Panc1 (cell line): ENCODE data around the gene HEXD. TPM values are rescaled to one million over a fixed set of nuclear protein-coding genes. Genes with fewer than 3 reads are reported as not detected.

Experiments
- ATAC-seq: fragments of 200-7000 bp; cut with Tn5 transposase; 2 replicates; pipeline ENCODE4 v1.9.1; 2020; ENCODE audit warnings: mild to moderate bottlenecking, moderate library complexity
- BruUV-seq: library from RNA; stranded (reverse); fragments of 400-500 nt; replicated peaks from 2 replicates; lab custom pipeline; 2021; lab: Mats Ljungman, UMichigan
- CTCF ChIA-PET: fragments of 300-600 bp; sonication (Branson Sonifier 250); formaldehyde crosslinking; loops from one replicate; lab custom pipeline; 2022; ENCODE audit warnings: antibody characterized with exemption; lab: Charles Lee
- POLR2A ChIA-PET: fragments of 300-600 bp; sonication (Branson Sonifier 250); formaldehyde crosslinking; loops from one replicate; lab custom pipeline; 2022; ENCODE audit warnings: antibody characterized with exemption; lab: Charles Lee
- DNase-seq: peaks from one replicate; pipeline ENCODE4 v3.0.0-alpha.2; 2010; ENCODE audit warnings: low read depth, low spot score
- H3K27ac ChIP-seq: 2 replicates; pipeline ENCODE4 v1.5.1; 2011; ENCODE audit warnings: mild to moderate bottlenecking, low read length, inconsistent platforms
- H3K27me3 ChIP-seq: fragments of 200-500 bp; sonication (Bioruptor generic); 2 replicates; pipeline ENCODE4 v1.6.0; 2014; ENCODE audit warnings: low read length, inconsistent platforms; ENCODE audit not compliant: control insufficient read depth, insufficient read depth
- H3K36me3 ChIP-seq: fragments of 200-500 bp; sonication (Bioruptor generic); 2 replicates; pipeline ENCODE4 v1.5.1; 2014; ENCODE audit warnings: inconsistent platforms, mild to moderate bottlenecking, low read length, moderate library complexity; ENCODE audit not compliant: control insufficient read depth, insufficient read depth
- H3K4me1 ChIP-seq: 2 replicates; pipeline ENCODE4 v1.5.1; 2011; ENCODE audit warnings: inconsistent platforms, mild to moderate bottlenecking, low read length, moderate library complexity; ENCODE audit not compliant: control insufficient read depth, insufficient read depth
- H3K4me3 ChIP-seq, 2 experiments: 2 replicates each; pipeline ENCODE4 v1.5.1; 2011 to 2012; ENCODE audit warnings: low read depth in 2 of 2, low read length in 2 of 2, mild to moderate bottlenecking in 2 of 2, inconsistent platforms in 1 of 2, moderate library complexity in 1 of 2
- H3K9me3 ChIP-seq: fragments of 200-500 bp; sonication (Bioruptor generic); 2 replicates; pipeline ENCODE4 v1.5.1; 2014; ENCODE audit warnings: low read depth, mild to moderate bottlenecking, inconsistent platforms, low read length, moderate library complexity; ENCODE audit not compliant: control insufficient read depth, insufficient read depth
- POLR2AphosphoS5 ChIP-seq: IDR thresholded peaks from 2 replicates; pipeline ENCODE4 v1.6.1; 2012; ENCODE audit warnings: mild to moderate bottlenecking, low read depth, low read length, moderate library complexity
- REST ChIP-seq, 2 experiments: IDR thresholded peaks; 2 replicates each; pipeline ENCODE4 v1.6.1; 2011 to 2012; ENCODE audit warnings: low read depth in 2 of 2, control low read depth in 1 of 2, low read length in 1 of 2, mild to moderate bottlenecking in 1 of 2, moderate library complexity in 1 of 2; ENCODE audit not compliant: insufficient read depth in 1 of 2
- SIN3A ChIP-seq: IDR thresholded peaks from 2 replicates; pipeline ENCODE4 v1.6.1; 2012; ENCODE audit warnings: low read depth, mild to moderate bottlenecking, low read length, moderate library complexity, borderline replicate concordance; ENCODE audit not compliant: insufficient read depth
- TCF7L2 ChIP-seq: IDR thresholded peaks from 2 replicates; pipeline ENCODE4 v1.6.1; 2011; ENCODE audit warnings: mild to moderate bottlenecking, low read depth, low read length, inconsistent platforms
- in situ Hi-C: cut with HindIII; loops from 2 replicates; pipeline ENCODE4 v1.10.0; 2016; ENCODE audit warnings: low sequenced_read_pairs, low pct_unique_long_range_greater_than_20kb
- intact Hi-C: fragments of 100-400 bp; cut with micrococcal nuclease; formaldehyde crosslinking; loops from one replicate; pipeline ENCODE4 v1.10.0; 2022; ENCODE audit not compliant: unreplicated experiment
- total RNA-seq: library from RNA; stranded (reverse); gene quantifications from one replicate; pipeline ENCODE4 v1.2.1, GENCODE V29; 2021; ENCODE audit not compliant: unreplicated experiment
- TF ChIP-seq, protein P1 (sequence below): fragments of 450-650 bp; IDR thresholded peaks from 2 replicates; pipeline ENCODE4 v1.5.1; 2017; ENCODE audit warnings: mild to moderate bottlenecking

Gene HEXD
- total RNA-seq, 1 experiment from 2014 or later: 25.6 TPM

GRCh38 chr17:82434216-82434565 lies 16.0 kb downstream of the HEXD start:
- Histone ChIP-seq H3K4me1 (no peaks in the 10 kb centered on the region), H3K4me3 (no peak overlapping the region), H3K9me3 (no peaks in the 10 kb centered on the region), H3K36me3 (no peaks in the 10 kb centered on the region), H3K27ac (no peak overlapping the region), H3K27me3 (no peaks in the 10 kb centered on the region)
- ChIA-PET POLR2A (interaction anchor here (0.6 kb wide), 1 partner anchor 56 kb away, joined by 9 read pairs; no protein-coding TSS in a partner anchor), CTCF (no interaction called here)
- no peak for TF ChIP-seq REST (IDR thresholded peaks at IDR 0.05; ENCODE audit: insufficient read depth in 1 of 2, low read depth in 2 of 2, low read length in 1 of 2)
- TF ChIP-seq, protein P1, sequence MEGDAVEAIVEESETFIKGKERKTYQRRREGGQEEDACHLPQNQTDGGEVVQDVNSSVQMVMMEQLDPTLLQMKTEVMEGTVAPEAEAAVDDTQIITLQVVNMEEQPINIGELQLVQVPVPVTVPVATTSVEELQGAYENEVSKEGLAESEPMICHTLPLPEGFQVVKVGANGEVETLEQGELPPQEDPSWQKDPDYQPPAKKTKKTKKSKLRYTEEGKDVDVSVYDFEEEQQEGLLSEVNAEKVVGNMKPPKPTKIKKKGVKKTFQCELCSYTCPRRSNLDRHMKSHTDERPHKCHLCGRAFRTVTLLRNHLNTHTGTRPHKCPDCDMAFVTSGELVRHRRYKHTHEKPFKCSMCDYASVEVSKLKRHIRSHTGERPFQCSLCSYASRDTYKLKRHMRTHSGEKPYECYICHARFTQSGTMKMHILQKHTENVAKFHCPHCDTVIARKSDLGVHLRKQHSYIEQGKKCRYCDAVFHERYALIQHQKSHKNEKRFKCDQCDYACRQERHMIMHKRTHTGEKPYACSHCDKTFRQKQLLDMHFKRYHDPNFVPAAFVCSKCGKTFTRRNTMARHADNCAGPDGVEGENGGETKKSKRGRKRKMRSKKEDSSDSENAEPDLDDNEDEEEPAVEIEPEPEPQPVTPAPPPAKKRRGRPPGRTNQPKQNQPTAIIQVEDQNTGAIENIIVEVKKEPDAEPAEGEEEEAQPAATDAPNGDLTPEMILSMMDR: no peak
- no peak for TF ChIP-seq TCF7L2
- no peak for TF ChIP-seq SIN3A
- TF ChIP-seq POLR2AphosphoS5: no peak
- BruUV-seq: no TSS peak
- in situ Hi-C loops (no loop called here), intact Hi-C loops (no loop called here)
- ATAC-seq (no peak), DNase-seq (no peak)

DNA sequence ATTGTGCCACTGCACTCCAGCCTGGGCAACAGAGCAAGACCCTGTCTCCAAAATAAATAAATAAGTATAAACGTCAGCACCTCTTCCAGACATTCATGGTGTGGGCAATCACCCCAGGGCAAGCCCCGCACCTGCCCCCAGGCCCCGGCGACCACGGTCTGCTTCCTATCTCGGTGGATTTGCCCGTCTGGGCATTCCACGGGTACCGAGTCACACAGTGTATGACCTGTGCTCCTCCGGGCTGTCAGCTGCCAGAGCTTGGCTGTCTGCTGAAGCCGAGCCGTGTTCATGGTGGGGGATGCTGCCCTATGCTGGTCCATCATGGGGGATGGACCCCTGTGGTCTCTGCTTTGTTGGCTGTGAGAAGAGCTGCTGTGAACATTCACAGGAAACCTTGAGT lies 17.0 kb downstream of the HEXD start:
- in situ Hi-C loops (no loop called here), intact Hi-C loops (no loop called here)
- CTCF ChIA-PET: no interaction called here
- no TSS peak for BruUV-seq
- POLR2A ChIA-PET: no interaction called here
- H3K27me3 ChIP-seq: no peaks in the 10 kb centered on the region
- no peak overlapping the region for H3K4me3 ChIP-seq
- DNase-seq (no peak), ATAC-seq (peak; percentile 6; the same call in 1 of the 2 replicates)
- H3K9me3 ChIP-seq: no peaks in the 10 kb centered on the region
- H3K4me1 ChIP-seq: no peaks in the 10 kb centered on the region
- no peaks in the 10 kb centered on the region for H3K36me3 ChIP-seq
- no peak overlapping the region for H3K27ac ChIP-seq
- TF ChIP-seq SIN3A (no peak), REST (IDR thresholded peaks at IDR 0.05; ENCODE audit: insufficient read depth in 1 of 2, low read depth in 2 of 2, low read length in 1 of 2) (no peak)
